Mucosa of gallbladder (tissue), 1 donor: ENCODE measurements around the gene OVOL1. TPM values are rescaled to one million over a fixed set of nuclear protein-coding genes. Genes with fewer than 3 reads are reported as not detected.
"Not testable (repeated sequence)": the region's sequence is repeated elsewhere in the genome, so short reads cannot be mapped to it uniquely, and the experiment has no call there.

Experiments
- DNase-seq: peaks from one replicate; pipeline ENCODE4 v3.0.0-alpha.2; 2020; ENCODE audit warnings: low spot score
- total RNA-seq: library from RNA; stranded (reverse); gene quantifications from one replicate; pipeline ENCODE4 v1.2.1, GENCODE V29; 2021
- donor health status: DM: no; HTN: no; CAD: no.

Gene OVOL1
- 3.5 TPM for total RNA-seq

- peak; percentile 73 for DNase-seq
Observed at GRCh38 chr11:65786786-65787636, at the start of gene OVOL1. Gene OVOL1, plus strand, starts transcription at chr11:65787063. Its CDS starts 311 bp downstream, at chr11:65787374.

DNA sequence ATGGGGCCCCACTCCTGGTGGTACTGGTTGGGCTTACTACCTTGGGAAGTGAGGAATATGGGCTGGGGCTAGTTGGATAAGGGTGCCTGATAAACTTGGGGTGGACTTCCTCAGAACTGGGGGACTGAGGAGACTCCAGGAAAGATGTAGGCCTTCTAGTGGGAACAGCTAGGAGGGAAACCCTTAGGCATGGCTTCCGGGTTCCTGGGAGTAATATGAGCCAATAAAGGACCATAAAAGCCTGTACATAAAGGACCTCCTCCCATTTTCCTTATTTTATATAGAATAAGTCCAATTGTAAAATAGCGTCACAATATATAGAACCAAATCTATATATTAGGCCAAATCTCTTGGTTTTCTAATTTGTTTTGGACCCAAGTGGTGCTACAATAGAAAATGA lies 47.8 kb upstream of the OVOL1 start:
- DNase-seq, result no peak

GRCh38 chr11:65741185-65741584 lies 45.7 kb upstream of the OVOL1 start:
- DNase-seq, result no peak

GRCh38 chr11:65742353-65742752 lies 44.5 kb upstream of the OVOL1 start:
- DNase-seq, result no peak

DNA sequence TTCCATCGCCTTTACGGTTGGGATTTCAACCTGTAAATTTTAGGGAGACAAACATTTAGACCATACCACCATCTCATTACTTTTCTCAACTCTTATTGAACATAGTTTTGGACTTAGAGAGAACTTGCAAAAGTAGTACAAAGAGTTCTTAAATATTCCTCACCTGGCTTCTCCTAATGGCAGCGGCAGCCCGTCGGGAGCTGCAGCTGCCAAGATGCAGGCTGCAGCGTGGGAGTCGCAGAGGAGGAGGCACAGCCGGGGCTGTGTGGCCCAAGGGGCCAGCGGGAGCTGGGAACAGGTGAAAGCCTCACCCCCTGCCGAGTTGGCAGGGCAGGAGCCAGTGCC lies 43.2 kb upstream of the OVOL1 start:
- DNase-seq, result no peak

DNA sequence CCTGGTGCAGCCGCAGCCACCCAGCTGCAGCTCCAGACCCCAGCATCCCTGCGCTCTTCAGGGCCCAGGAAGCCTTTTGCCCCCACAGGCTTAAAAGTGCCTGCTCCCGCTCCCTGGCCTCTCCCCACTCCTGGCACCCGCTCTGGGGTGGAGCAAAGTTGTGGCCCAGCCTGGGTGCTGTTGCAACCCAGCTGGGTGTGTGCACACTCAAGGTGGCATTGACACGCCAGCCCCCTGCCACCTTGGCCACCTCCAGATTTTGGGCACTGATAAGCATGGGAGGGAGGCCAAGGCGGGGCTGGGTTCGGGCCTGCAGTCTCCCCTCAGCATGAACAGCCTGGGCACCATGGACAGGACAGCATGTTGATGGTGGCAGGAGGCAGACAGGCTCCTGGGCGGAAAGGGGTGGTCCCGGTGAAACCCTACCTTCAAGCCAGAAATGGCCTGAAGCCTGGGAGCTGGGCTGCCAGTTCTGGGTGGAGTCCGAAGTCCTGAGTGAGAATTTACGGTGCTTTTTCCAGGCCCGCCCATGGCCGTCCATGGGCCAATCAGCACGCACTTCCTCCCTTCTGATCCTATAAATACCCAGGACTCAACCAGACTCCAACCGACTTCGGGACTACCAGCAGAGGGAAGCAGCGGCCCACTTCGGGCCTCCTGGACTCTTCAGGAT lies 42.7 kb upstream of the OVOL1 start:
- DNase-seq, result no peak

GRCh38 chr11:65744699-65745042 lies 42.2 kb upstream of the OVOL1 start:
- no peak for DNase-seq

GRCh38 chr11:65745049-65745448 lies 41.8 kb upstream of the OVOL1 start:
- no peak for DNase-seq

- DNase-seq, result not testable (repeated sequence)
Observed at GRCh38 chr11:65762169-65762568, 24.7 kb upstream of the OVOL1 start.

DNA sequence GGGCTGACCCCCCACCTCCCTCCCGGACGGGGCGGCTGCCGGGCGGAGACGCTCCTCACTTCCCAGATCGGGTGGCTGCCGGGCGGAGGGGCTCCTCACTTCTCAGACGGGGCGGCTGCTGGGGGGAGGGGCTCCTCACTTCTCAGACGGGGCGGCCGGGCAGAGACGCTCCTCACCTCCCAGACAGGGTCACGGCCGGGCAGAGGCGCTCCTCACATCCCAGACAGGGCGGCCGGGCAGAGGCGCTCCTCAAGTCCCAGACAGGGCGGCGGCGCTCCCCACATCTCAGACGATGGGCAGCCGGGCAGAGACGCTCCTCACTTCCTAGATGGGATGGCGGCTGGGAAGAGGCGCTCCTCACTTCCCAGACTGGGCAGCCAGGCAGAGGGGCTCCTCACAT lies 24.0 kb upstream of the OVOL1 start:
- not testable (repeated sequence) for DNase-seq

- DNase-seq, result no peak
Observed at GRCh38 chr11:65764434-65764833, 22.4 kb upstream of the OVOL1 start.

GRCh38 chr11:65766535-65766934 lies 20.3 kb upstream of the OVOL1 start:
- DNase-seq, result no peak

- no peak for DNase-seq
Observed at GRCh38 chr11:65767406-65767805, 19.5 kb upstream of the OVOL1 start.

DNA sequence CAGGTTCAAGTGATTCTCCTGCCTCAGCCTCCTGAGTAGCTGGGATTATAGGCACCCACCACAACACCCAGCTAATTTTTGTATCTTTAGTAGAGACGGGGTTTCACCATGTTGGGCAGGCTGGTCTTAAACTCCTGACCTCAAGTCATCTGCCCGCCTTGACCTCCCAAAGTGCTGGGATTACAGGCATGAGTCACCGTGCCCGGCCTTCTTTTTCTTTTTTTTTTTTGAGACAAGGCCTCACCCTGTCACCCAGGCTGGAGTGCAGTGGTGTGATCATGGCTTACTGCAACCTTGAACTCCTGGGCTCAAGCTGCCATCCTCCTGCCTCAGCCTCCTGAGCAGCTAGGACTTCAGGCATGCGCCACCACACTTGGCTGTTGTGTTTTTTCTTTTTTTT lies 19.1 kb upstream of the OVOL1 start:
- DNase-seq, result not testable (repeated sequence)

GRCh38 chr11:65770951-65771567 lies 15.8 kb upstream of the OVOL1 start:
- no peak for DNase-seq

DNA sequence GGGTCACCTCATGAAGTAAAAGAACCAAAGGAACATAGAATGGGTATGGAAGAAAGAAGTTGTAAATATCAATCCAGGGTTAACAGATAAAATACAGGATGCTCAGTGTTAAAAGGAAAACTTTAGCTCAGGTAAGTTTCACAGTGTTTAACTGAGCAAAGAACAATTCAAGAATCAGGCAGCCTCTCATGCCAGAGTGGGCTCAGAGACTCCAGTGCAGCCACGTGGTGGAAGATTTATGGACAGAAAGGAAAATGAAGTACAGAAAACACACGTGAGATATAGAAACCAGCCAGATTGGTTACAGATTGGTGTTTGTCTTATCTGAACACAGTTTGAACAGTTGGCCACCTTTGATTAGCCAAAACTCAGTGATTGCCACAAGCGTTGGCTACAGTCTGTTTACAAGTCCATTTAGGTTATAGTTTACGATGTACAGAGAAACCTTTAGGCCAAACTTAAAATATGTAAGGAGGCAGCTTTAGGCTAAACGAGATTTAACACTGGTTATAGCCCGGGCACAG lies 15.2 kb upstream of the OVOL1 start:
- DNase-seq, result no peak

GRCh38 chr11:65773784-65774411 lies 13.0 kb upstream of the OVOL1 start:
- no peak for DNase-seq

DNA sequence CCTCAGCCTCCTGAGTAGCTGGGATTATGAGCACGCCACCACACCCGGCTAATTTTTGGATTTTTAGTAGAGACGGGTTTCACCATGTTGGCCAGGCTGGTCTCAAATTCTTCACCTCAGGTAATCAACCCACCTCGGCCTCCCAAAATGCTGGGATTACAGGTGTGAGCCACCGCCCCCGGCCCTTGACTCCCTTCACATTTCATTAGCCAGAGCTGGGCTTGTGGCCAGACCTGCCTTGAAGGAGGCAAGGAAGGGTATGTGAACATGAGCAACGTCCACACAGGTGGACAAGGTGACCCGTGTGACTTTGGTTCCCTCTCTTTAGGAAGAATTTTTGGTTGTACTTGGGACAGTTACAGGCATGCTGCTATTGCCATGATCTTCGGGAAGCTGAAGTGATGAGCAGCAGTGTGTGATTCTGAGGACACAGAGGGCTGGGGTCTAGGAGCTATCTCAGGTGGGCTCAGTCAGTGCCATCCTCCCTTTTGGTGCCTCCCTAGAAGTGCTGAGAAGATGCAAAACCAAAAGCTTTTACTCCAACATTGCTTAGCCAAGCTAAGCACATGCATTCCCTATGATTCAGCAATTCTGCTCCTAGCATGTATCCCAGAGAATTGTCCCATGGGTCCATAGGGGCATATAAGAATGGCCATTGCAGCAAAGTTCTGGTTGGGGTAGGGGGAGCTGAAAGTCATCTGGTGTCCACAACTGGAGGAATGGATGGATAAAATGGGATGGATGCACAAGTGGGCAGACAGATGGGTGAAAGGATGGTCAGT lies 12.1 kb upstream of the OVOL1 start:
- DNase-seq, result no peak

- DNase-seq, result no peak
Observed at GRCh38 chr11:65776196-65776595, 10.7 kb upstream of the OVOL1 start.

DNA sequence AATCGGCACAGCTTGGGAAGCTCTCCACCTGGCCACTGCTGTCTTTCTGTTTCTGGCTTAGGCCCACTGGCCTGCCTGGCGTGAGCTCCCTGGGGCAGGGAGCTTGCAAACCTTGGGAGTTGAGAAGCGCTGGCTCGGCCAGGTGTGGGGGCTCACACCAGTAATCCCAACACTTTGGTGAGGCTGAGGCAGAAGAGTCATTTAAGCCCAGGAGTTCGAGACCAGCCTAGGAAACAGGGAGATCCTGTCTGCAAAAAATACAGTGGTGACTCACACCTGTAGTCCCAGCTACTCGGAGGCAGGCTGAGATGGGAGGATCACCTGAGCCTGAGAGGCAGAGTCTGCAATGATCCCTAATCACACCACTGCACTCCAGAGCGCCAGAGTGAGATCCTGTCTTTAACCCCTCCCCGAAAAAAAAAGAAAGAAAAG lies 10.1 kb upstream of the OVOL1 start:
- DNase-seq, result no peak

DNA sequence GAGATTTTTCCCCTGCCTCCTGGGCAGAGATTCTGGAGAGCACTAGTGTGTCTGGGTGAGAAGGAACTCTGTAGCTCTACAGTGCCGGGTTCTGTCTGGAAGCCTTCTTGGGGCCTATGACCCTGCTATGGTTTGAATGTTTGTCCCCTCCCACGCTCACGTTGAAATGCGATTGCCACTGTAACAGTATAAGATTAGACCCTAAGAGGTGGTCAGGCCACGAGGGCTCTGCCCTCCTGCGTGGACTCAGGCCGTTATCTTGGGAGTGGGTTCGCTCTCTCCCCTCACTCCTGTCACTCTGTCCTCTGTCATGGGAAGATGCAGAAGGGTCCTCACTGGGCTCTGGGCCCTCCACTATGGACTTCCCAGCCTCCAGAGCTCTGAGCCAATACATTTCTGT lies 9.6 kb upstream of the OVOL1 start:
- no peak for DNase-seq
